GM21619 (cell line): ENCODE data around the gene LRRC61.
"Not testable (repeated sequence)": the region's sequence is repeated elsewhere in the genome, so short reads cannot be mapped to it uniquely, and the experiment has no call there.

Source experiments
- ATAC-seq: cut with Tn5 transposase; IDR thresholded peaks from one replicate; pipeline ENCODE4 v1.9.1; 2021; ENCODE audit not compliant: unreplicated experiment

The LRRC61 gene

DNA sequence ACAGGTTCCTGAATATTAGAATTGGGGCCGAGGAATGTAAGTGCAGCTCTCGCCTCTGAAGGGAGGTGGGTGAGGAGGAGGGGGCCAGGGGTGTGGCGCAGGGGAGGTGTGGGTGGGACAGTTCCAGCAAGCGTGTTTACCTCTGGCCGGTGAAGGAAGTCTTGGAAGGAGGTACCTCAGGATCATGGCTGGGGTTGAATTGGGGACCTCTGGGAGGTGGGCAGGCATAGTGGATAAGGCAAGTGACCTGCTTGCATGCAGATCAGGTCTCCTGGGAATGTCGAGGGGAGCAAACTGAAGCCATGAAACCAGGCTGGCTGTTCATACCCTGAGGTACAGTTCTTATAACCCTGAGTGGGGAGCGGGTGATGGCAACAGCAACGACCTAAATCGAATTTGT lies 57.9 kb downstream of the LRRC61 start:
- no peak for ATAC-seq

DNA sequence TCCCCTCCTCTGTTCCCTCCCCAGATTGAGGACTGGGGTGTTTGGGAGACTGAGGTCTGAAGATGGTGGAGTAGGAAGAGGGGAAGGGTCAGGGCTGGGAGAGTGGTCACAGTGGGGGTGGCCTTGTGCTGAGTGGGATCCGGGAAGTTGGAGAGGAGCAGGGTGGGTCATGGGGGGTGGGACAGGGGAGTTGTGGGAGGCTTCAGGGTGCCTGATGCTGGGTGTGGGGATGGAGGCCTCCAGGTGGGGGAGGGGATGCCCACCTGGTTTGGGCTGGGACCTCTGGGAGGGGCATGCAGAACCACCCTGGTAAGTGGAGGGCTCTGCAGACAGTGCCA lies 58.6 kb downstream of the LRRC61 start:
- ATAC-seq = no peak

DNA sequence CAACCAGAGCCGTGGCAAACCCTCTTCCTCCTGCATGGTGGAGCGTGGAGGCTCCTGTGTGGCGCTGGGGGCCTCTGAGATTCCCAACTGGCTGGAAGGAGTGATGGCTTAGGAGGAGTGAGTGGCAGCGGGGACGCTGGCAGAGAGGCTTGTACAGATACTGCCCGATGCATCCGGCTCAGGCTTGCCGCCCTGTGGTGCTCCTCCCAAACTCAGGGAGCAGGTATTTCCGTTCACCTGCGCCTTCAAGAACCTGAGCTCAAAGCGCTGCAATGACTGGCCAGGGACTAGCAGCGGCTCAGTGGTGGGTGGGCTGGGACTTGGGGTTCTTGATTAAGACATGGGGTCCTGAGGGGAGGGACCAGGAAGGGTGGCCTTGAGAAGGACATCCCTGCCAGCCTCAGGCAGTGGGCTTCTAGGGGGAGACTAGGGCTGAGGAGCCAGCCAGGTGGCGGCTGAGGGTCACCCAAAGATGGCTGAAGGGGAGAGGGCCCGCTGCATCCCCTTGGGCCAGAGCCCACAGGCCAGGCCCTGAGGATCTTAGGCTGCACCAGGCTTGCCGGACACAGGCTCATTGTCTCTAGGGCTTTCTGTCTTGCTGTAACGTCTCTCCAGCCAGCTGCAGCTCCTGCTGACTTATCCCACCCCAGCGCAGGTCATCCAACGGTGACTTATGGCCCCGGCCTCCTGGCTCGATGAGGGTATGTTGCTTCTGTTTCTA lies 59.1 kb downstream of the LRRC61 start:
- no peak for ATAC-seq

DNA sequence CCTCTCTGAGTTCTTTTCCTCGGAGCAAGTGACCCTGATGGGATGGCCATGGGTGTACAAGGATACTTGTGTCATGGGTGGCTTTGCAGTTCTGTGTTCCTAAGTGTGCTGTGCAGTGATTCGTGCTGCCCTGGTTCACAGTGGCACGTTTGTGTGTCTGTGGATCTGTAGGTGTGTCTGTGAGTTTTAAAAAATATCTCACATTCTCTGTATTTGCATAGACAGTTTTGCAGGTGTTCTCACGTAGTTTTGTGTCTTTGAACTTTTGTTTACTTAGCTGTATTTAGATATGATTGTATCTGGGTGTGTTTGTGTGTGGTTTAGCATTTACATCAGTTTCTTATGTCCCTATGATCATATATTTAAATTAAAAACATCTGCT lies 59.7 kb downstream of the LRRC61 start:
- ATAC-seq = no peak

DNA sequence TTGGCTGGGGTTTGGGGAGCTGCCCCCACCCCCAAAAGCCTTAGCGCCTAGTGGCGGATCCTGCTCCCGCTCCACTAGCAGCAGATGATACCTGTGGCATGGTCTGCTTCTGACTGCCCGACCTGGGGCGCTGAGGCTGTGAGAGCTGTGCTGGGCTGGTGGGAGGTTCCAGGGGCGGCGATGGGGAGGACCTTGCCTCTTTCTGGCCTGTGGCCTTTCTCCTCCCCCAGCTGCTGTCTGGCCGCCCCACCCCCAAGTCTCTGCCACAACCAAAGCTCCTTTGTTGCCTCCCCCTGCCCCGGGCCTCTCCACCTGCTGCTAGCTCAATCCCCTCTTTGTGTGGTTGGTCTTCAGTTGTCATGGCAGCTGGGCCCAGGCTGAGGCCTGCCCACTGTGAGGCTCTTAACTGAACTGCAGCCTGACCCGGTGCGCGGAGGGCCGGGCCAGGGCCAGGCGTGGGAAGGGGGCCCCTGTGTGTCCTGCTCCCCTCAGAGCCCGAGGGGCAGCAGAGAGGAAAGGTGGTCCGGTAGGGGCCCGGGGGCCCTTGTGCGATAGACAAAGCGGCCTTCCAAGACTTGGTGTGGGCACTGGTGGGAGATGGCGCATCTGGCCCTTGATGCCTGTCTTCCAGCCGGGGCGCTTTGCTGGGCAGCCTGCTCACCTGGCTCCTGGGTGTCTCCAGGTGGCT lies 60.7 kb downstream of the LRRC61 start:
- ATAC-seq = no peak

DNA sequence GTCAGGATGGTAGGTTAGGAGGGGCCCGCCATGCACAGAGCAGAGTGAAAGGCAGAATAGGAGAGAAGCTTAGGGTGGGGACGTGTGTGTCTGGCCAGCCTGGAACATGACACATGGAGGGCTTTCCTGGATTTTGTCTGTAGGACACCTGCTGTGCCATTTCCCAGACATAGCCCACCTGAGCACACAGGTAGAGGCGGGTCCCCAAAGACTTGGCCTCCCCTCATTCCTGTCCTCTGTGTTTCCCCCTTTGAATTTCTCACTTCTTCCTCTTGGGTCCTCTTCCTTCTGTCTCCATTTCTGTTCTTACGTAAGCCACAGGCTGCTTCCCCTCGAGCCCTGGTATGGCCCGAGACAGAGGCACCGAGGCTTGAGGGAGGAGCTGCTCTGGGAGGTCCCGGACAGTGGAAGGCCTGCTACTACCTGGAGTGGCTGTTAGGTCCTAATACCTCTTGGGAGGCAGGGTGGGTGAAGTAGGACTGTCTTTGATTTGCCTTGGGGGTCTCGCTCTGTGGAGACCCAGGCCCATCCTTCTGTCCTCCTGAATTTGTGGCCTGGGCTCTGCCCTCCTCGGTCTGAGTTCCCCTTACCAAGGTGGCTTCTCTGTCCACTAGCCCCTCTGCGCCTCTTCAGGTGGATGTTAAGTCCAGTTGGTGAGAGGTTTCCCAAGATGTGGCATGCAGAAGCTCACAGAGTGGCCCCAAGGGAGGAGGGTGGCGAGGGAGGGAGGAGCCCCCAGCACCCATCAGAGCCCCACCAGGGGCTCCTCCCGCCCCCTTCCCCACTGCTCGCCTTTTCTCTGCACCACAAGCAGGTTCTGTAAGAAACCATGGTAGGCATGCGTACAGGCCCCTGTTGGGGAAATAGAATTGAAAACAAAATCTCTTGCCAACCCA lies 61.5 kb downstream of the LRRC61 start:
- ATAC-seq = no peak

DNA sequence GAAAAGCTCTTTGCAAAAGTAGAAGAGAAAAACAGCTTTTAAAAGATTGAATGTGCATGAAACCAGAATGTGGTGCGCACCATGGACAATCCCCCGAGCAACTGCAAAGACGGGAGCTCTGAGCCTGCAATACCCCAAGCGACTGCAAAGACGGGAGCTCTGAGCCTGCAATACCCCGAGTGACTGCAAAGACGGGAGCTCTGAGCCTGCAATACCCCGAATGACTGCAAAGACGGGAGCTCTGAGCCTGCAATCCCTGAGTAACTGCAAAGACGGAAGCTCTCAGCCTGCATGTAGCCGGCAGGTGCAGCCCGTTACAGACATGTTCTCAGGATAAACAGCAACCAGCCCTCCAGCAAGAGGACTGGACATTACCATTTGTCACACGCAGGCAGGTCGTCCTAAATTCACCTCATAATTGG lies 62.2 kb downstream of the LRRC61 start:
- no peak for ATAC-seq

DNA sequence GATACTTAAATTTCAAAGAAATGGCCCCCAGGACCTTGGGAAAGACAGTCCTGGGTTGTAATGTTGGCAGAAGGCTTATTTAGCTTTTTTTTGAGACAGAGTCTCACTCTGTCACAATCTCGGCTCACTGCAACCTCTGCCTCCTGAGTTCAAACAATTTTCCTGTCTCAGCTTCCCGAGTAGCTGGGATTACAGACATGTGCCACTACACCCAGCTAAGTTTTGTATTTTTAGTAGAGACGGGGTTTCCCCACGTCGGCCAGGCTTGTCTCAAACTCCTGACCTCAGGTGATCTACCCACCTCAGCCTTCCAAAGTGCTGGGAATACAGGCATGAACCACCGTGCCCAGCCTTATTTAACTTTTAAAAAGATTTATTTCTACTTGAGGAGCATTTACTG lies 62.7 kb downstream of the LRRC61 start:
- not testable (repeated sequence) for ATAC-seq
